ENCODE data around the gene FERMT1.
"Not testable (repeated sequence)": the region's sequence is repeated elsewhere in the genome, so short reads cannot be mapped to it uniquely, and the experiment has no call there.

FERMT1 gene

GRCh38 chr20:6036213-6036612 is 86.6 kb downstream of the FERMT1 start:
- no peak for DNase-seq

- DNase-seq: no peak
Observed at GRCh38 chr20:6034134-6034969, 88.5 kb downstream of the FERMT1 start.

DNA sequence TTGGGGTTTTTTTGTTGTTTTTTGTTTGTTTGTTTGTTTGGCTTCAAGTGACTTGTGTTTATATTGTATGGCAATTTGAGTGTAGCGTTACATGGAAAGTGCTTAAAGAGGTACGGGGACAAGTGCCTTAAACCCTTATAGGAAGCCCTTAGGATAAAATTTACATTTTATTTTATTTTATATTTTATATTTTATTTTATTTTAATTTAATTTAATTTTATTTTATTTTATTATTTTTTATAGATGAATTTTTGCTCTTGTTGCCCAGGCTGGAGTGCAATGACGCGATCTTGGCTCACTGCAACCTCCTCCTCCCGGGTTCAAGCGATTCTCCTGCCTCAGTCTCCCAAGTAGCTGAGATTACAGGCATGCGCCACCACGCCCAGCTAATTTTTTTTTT is 89.9 kb downstream of the FERMT1 start:
- DNase-seq: not testable (repeated sequence)

GRCh38 chr20:6030453-6031080 is 92.3 kb downstream of the FERMT1 start:
- no peak for DNase-seq

- no peak for DNase-seq
Observed at GRCh38 chr20:6029538-6029937, 93.3 kb downstream of the FERMT1 start.

GRCh38 chr20:6028818-6029217 is 94.0 kb downstream of the FERMT1 start:
- DNase-seq: no peak

- DNase-seq: no peak
Observed at GRCh38 chr20:6026051-6026450, 96.8 kb downstream of the FERMT1 start.

Measured in bone marrow (tissue), 2 donors.